LNCaP clone FGC (cell line): ENCODE results near the gene PDPR.
"Not testable (repeated sequence)": the region's sequence is repeated elsewhere in the genome, so short reads cannot be mapped to it uniquely, and the experiment has no call there.

Source experiments
- DNase-seq: peaks from one replicate; pipeline ENCODE4 v3.0.0-alpha.2; 2011; ENCODE audit warnings: low read depth
- H3K4me3 ChIP-seq: 2 replicates; pipeline ENCODE4 v1.5.1; 2011; ENCODE audit warnings: mild to moderate bottlenecking, low read depth, low read length, control low read depth
- TF ChIP-seq, protein P1 (sequence below): IDR thresholded peaks from 2 replicates; pipeline ENCODE4 v1.5.1; 2012; ENCODE audit warnings: mild to moderate bottlenecking; ENCODE audit not compliant: control insufficient read depth, insufficient read depth; ENCODE audit errors: extremely low read depth

Gene PDPR

DNA sequence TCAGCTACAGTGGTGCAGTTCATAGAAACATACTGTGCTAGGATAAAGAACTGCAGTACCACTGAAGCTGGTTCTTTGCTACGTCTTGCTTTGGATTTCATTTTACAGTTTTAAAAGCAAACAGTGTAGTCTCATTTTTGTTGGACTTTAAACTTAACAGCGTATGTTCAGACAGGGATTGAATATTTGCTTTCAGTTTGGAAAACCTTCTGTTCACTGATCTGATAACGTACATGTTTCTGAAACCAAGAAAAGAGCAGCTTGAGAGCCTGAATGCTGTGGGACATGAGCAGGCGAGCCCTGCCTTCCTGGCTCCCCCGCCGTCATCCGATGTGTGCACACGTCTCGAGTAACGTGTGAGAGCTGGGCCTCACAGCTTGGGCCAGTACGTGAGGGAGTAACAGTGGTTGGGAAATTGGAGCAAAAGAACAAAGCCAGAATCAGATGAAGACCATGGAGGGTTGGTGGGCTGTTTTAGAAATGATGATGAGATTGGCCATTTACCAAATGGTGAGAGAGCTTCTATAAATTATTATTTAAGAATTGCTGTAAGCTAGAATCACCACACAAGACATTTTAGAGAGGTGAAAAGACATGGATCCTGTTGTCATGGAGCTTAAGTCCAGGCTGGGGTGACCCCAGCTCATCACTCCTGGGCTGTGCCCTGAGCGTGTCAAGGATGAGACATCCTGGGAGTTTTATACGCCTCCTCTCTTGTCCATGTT lies 38.6 kb downstream of the PDPR start:
- TF ChIP-seq, protein P1, sequence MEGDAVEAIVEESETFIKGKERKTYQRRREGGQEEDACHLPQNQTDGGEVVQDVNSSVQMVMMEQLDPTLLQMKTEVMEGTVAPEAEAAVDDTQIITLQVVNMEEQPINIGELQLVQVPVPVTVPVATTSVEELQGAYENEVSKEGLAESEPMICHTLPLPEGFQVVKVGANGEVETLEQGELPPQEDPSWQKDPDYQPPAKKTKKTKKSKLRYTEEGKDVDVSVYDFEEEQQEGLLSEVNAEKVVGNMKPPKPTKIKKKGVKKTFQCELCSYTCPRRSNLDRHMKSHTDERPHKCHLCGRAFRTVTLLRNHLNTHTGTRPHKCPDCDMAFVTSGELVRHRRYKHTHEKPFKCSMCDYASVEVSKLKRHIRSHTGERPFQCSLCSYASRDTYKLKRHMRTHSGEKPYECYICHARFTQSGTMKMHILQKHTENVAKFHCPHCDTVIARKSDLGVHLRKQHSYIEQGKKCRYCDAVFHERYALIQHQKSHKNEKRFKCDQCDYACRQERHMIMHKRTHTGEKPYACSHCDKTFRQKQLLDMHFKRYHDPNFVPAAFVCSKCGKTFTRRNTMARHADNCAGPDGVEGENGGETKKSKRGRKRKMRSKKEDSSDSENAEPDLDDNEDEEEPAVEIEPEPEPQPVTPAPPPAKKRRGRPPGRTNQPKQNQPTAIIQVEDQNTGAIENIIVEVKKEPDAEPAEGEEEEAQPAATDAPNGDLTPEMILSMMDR = no peak
- H3K4me3 ChIP-seq = no peak overlapping the region
- DNase-seq = no peak

DNA sequence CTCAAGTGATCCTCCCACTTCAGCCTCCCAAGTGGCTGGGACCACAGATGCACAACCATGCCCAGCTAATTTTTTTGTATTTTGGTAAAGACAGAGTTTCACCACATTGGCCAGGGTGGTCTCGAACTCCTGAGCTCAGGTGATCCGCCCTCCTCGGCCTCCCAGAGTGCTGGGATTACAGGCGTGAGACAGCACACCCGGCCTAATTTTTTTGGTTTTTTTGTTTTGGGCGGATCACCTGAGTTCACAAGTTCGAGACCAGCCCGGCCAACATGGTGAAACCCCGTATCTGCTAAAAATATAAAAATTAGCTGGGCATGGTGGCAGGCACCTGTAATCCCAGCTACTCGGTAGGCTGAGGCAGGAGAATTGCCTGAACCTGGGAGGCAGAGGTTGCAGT lies 40.6 kb downstream of the PDPR start:
- H3K4me3 ChIP-seq, DNase-seq: not testable (repeated sequence)

DNA sequence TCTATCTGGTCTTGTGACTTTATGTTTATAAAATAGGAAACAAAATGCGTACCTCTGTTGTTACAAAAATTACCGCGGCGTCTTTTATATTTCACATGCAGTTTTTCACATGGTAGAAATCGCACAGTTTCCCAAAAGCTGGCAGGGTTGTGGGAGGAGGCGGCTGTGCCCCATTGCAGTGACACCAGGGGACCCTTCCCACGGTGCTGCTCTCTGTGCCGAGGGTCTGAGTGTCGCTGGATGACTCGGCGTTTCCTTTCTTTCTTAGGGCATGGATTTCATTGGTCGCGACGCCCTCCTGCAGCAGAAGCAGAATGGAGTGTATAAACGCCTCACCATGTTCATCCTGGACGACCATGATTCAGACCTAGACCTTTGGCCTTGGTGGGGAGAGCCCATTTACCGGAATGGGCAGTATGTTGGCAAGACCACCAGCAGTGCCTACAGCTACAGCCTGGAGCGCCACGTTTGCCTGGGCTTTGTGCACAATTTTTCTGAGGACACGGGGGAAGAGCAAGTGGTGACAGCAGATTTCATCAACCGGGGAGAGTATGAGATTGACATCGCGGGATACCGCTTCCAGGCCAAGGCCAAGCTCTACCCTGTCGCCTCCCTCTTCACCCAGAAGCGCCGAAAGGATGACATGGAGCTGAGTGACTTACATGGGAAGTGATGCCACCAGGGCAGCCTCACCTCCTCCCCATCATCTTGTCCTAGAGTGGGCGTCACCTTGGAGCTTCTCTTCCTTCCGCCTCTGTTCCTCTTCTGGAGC lies 42.3 kb downstream of the PDPR start:
- no peak for DNase-seq
- H3K4me3 ChIP-seq = no peak overlapping the region
- TF ChIP-seq, protein P1 = no peak

DNA sequence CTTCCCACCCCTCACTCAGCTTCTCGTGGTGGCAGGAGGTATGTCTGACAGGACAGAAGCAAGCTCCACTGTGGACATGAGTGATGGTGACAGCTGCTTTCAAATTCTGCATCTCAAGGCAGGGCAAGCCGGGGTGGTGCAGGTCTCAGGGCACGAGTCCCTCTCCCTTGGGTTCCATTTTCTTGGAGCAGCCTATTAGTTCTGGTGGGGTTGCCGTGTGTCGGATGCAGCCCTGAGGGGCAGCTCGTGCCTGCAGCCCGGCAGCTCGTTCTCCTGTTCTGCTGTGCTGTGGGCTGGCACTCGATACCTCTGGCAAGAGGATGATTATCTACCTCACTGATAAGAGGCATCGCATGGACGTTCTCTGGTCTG lies 43.0 kb downstream of the PDPR start:
- no peak for DNase-seq
- H3K4me3 ChIP-seq = no peak overlapping the region
- TF ChIP-seq, protein P1 = no peak

DNA sequence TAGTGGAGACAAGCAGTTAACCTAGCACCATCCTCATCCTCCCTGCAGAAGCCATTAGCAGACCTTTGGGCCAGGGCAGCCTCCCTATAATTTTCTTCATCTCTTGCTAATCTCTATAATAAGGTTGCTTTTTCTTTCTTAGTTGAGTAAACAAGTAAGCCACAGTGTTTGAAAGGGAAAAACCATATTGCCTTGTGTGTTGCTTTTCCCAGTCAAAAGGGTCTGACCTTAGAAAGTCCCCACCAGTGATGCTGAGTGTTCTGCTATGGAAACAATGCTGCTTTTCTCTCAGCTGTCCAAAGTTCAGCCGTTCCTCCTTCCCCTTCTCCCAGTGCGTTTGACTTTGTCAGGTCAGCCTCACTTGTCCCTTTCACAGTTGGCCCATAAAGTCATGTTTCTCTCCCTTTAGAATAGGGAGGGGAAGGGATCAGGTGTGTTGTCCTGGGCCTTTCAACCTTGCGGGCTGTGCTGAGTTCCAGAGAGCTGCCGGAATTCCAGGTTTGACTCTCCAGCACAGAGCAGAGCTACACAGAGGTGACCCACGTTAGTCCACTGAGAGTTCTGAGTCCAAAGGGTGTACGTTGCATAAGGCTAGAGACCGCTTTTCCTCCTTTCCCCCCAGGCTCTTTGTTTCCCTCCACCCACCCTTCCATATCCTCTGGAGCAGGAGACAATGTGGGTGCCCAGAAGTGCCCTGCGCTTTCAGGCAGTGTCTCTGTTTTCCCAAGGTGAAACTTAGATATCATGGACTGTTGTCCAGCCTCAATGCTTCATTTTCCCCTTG lies 43.5 kb downstream of the PDPR start:
- H3K4me3 ChIP-seq = no peak overlapping the region
- DNase-seq = no peak
- TF ChIP-seq, protein P1 = no peak

DNA sequence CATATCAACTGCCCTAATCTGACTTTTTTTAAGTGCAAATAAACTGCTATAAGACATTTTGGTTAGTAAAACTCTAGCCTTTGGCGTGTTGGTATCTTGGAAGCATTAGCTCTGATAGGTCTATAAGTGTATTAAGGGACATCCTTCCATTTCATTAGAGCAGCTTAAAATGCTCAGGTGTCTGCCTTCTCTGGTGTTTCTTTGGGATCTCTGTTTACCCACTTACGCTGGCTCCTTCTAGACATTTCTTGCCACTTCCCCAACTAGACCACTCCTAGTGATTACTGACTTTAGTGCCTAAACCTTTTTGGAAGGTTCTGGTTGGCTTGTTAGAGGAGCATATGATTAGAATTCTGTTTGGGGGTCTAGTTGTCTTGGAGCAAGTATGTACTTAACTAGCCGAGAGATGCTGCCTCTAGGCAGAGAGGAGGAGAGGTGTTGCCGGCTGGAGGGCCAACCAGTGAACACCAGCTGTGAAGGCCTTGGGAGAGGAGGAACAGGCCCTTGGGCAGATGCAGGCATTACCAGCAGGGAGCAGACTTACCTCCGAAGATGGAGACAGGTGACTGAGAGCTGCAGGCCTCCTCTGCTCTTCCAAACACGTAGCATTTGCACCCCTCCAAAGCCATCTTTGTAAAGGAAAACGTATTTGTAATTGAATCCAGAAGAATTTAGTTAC lies 44.3 kb downstream of the PDPR start:
- H3K4me3 ChIP-seq = no peak overlapping the region
- TF ChIP-seq, protein P1 = no peak
- DNase-seq = no peak
